GM21381 (cell line): ENCODE measurements around the gene MAP3K6.

Experiments
- ATAC-seq: cut with Tn5 transposase; IDR thresholded peaks from one replicate; pipeline ENCODE4 v1.9.1; 2021; ENCODE audit warnings: mild to moderate bottlenecking, moderate library complexity; ENCODE audit not compliant: unreplicated experiment

MAP3K6 gene

DNA sequence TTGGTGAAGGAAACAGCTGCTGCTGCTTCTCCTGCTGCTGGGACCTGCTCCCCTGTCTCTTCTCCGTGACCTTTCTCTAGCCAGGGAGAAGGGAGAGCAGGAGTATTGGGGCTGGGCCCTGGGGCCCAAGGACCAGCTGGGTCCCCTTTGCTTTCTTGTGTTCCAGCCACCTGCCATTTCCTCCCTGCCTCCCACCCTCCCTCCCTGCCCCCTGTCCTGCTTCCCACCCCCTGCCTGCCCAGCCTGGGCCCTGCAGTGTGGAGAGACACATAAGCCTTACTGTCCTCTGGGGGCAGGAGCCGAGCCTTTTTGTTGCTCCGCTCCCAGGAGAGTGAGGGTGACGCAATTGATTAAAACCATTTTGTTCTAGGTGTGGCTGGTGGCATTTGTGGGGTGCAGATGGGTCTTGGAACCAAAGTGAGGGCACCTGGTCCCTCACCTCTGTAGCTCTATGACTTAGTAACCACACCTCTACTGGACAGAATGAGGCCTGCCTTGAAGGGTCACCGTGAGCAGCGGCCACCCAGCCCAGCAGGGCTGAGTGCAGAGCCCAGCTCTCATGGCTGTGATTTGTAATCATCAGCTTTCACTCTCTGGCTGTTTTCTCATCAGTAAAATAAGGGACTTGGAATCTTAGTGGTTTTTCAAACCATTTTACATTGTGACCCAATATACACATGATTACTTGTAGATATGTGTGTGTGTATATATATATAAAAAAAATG is 58.7 kb downstream of the MAP3K6 start:
- no peak for ATAC-seq

DNA sequence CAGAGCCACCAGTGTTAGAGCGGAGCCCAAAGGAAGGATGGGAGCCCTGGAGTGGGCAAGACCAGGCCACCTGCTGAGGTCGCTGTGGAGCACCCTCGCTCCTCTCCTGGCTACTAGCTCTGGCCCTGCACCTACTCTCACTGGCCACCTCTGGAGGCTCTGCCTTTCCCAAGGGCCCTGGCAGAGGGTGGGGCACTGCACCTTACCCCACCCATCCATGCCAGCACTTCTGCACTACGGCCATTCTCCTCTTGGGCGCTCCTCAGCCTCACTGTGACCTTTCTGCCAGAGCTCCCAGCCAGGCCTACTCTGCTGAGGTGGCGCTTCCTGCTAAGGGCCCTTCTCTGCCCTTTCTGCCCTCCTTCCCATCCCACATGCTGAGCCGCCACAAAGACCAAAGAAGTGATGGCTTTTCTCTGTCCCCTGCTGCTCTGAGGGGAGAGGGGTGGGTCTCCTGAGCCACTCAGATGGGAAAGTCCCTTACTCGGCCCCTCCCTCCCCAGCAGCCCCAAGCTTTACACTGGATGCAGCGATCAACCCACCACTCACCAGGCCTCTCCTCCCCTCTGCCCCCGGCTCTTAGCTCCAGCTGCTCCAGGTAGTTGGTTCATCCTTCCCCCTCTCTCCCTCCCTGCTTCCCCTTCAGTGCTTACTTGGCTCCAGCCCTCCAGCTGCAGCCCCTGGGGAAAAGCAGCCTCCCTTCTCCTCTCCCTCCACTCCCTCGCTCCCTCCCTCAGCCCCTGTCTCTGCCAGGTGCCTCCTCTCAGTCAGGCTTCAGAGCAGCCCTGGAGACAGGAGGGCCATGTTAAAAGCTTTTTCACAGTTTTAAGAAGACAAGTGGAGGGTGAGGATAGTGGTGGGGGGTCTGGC is 59.6 kb downstream of the MAP3K6 start:
- ATAC-seq, result no peak

DNA sequence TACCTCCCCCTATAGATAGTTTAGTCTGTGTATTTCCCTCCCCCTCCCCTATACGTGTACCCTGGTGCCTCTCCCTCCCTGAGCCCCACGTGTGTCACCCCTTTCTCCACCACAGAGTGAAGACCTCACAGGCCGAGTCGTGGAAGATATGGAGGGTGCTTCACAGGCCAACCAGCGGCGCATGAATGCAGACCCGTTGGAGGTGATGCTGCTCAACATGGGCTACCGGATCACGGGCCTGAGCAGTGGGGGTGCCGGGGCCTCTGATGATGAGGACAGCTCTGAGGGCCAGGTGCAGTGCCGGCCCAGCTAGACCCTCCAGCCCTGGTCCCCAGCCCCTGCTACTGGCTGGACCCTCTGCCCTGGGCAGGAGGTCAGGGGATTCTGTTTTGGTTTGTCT is 60.7 kb downstream of the MAP3K6 start:
- no peak for ATAC-seq
